HFFc6 (cell line): ENCODE measurements around the gene CSPG5. TPM values are rescaled to one million over a fixed set of nuclear protein-coding genes. Genes with fewer than 3 reads are reported as not detected.

Source experiments
- DNase-seq: peaks from one replicate; pipeline ENCODE4 v3.0.0-alpha.2; 2018
- H3K27ac Mint-ChIP-seq: 2 replicates; pipeline ENCODE4 v1.8.0; 2020; ENCODE audit warnings: mild to moderate bottlenecking, mixed read lengths
- H3K27me3 Mint-ChIP-seq: 2 replicates; pipeline ENCODE4 v1.8.0; 2021; ENCODE audit warnings: mild to moderate bottlenecking, moderate library complexity, mixed read lengths; ENCODE audit not compliant: insufficient read depth
- H3K36me3 Mint-ChIP-seq: 2 replicates; pipeline ENCODE4 v1.8.0; 2021; ENCODE audit warnings: low read depth, mixed read lengths
- H3K4me1 Mint-ChIP-seq: 2 replicates; pipeline ENCODE4 v1.8.0; 2020; ENCODE audit warnings: low read depth, mixed read lengths
- H3K4me3 Mint-ChIP-seq: 2 replicates; pipeline ENCODE4 v1.8.0; 2020; ENCODE audit warnings: mild to moderate bottlenecking, moderate library complexity, mixed read lengths
- H3K9me3 Mint-ChIP-seq: 2 replicates; pipeline ENCODE4 v1.8.0; 2020; ENCODE audit warnings: mild to moderate bottlenecking, mixed read lengths
- total RNA-seq, 6 experiments: library from RNA; stranded (reverse); fragmentation: NEBNext Ultra II Directional; extraction: Animal tissue kit (Norgen Biotek cat#: 25700); gene quantifications; 2 replicates in 1 of 6; 3 replicates in 5 of 6; pipeline ENCODE4 v1.2.3, GENCODE V29; 2021
- TF ChIP-seq, protein P1 (sequence below): fragments of 200-600 bp; sonication (generic); IDR thresholded peaks from 2 replicates; pipeline ENCODE4 v1.5.0; 2021; ENCODE audit warnings: antibody characterized with exemption, mild to moderate bottlenecking

The CSPG5 gene
- total RNA-seq, 6 experiments from 2014 or later, result 0.05 to 0.19 (median 0.11) TPM; not detected in 3

- H3K4me3 Mint-ChIP-seq, result no peak overlapping the region
- H3K27ac Mint-ChIP-seq, result no peak overlapping the region
- TF ChIP-seq, protein P1, sequence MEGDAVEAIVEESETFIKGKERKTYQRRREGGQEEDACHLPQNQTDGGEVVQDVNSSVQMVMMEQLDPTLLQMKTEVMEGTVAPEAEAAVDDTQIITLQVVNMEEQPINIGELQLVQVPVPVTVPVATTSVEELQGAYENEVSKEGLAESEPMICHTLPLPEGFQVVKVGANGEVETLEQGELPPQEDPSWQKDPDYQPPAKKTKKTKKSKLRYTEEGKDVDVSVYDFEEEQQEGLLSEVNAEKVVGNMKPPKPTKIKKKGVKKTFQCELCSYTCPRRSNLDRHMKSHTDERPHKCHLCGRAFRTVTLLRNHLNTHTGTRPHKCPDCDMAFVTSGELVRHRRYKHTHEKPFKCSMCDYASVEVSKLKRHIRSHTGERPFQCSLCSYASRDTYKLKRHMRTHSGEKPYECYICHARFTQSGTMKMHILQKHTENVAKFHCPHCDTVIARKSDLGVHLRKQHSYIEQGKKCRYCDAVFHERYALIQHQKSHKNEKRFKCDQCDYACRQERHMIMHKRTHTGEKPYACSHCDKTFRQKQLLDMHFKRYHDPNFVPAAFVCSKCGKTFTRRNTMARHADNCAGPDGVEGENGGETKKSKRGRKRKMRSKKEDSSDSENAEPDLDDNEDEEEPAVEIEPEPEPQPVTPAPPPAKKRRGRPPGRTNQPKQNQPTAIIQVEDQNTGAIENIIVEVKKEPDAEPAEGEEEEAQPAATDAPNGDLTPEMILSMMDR, result no peak
- H3K27me3 Mint-ChIP-seq, result no peaks in the 10 kb centered on the region; the same call in 1 of the 2 replicates
- H3K4me1 Mint-ChIP-seq, result peaks cover 32% of the 10 kb centered on the region
- DNase-seq, result no peak
- H3K9me3 Mint-ChIP-seq, result no peaks in the 10 kb centered on the region
- H3K36me3 Mint-ChIP-seq, result peaks cover 30% of the 10 kb centered on the region
Measured at GRCh38 chr3:47614788-47615187, 36.1 kb upstream of the CSPG5 start.

- TF ChIP-seq, protein P1, result no peak
- no peak for DNase-seq
- H3K4me3 Mint-ChIP-seq, result no peak overlapping the region
- no peaks in the 10 kb centered on the region for H3K9me3 Mint-ChIP-seq
- peaks cover 30% of the 10 kb centered on the region for H3K36me3 Mint-ChIP-seq
- H3K4me1 Mint-ChIP-seq, result peaks cover 32% of the 10 kb centered on the region
- H3K27me3 Mint-ChIP-seq, result no peaks in the 10 kb centered on the region; the same call in 1 of the 2 replicates
- no peak overlapping the region for H3K27ac Mint-ChIP-seq
Measured at GRCh38 chr3:47613722-47614121, 35.1 kb upstream of the CSPG5 start.

- TF ChIP-seq, protein P1, result no peak
- H3K27ac Mint-ChIP-seq, result no peak overlapping the region
- H3K36me3 Mint-ChIP-seq, result peaks cover 34% of the 10 kb centered on the region
- H3K4me3 Mint-ChIP-seq, result no peak overlapping the region
- no peak for DNase-seq
- no peaks in the 10 kb centered on the region for H3K9me3 Mint-ChIP-seq
- no peaks in the 10 kb centered on the region; the same call in 1 of the 2 replicates for H3K27me3 Mint-ChIP-seq
- H3K4me1 Mint-ChIP-seq, result peaks cover 25% of the 10 kb centered on the region
Measured at GRCh38 chr3:47612879-47613278, 34.2 kb upstream of the CSPG5 start.

DNA sequence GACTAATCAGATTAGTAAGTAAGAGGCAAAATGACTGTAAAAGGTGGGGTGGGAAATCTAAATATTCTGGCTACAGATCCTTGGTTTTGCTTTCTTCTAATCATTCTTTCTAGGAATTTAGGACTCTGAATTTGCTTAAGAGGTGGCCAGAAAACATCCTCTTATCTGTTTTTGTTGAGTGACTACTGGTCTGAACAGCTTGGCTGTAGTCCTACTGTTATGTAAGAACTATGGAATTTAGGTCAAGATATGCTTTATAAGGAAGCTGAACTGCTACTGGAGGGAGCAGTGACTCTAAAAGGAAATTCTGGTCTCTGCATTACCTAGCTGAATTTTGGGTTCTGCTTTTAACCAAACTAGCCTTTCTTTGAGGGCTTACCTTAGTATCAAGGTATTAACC lies 33.5 kb upstream of the CSPG5 start:
- DNase-seq, result peak; percentile 64
- H3K27me3 Mint-ChIP-seq, result no peaks in the 10 kb centered on the region; the same call in 1 of the 2 replicates
- H3K4me3 Mint-ChIP-seq, result no peak overlapping the region
- H3K36me3 Mint-ChIP-seq, result peaks cover 27% of the 10 kb centered on the region
- no peaks in the 10 kb centered on the region for H3K9me3 Mint-ChIP-seq
- H3K27ac Mint-ChIP-seq, result no peak overlapping the region
- TF ChIP-seq, protein P1, result no peak
- peaks cover 18% of the 10 kb centered on the region for H3K4me1 Mint-ChIP-seq

DNA sequence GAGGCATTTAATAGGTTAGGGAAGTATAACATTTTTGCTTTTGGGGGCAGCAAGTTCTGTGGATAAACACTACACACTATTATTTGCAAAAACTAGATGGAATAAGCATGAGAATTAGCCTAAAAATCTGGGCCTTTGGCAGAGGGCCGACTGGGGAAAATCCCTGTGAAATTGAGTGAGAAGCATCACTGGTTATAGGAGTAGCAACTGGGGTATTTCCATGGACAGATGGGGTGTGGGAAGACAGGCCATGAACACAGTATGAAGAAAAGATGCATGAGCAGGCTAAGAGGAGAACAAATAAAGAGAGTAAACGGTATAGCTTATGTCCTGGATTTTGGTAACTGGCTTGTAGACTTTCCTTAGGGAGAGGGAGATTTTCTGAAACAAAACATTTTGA lies 32.9 kb upstream of the CSPG5 start:
- H3K36me3 Mint-ChIP-seq, result peaks cover 25% of the 10 kb centered on the region
- TF ChIP-seq, protein P1, result no peak
- no peak overlapping the region for H3K4me3 Mint-ChIP-seq
- no peaks in the 10 kb centered on the region; the same call in 1 of the 2 replicates for H3K27me3 Mint-ChIP-seq
- H3K9me3 Mint-ChIP-seq, result no peaks in the 10 kb centered on the region
- no peak for DNase-seq
- peaks cover 18% of the 10 kb centered on the region for H3K4me1 Mint-ChIP-seq
- H3K27ac Mint-ChIP-seq, result peak overlapping the region; percentile 2; the same call in 1 of the 2 replicates

- H3K4me1 Mint-ChIP-seq, result peaks cover 26% of the 10 kb centered on the region
- TF ChIP-seq, protein P1, result no peak
- H3K9me3 Mint-ChIP-seq, result no peaks in the 10 kb centered on the region
- peaks cover 25% of the 10 kb centered on the region for H3K36me3 Mint-ChIP-seq
- DNase-seq, result no peak
- no peak overlapping the region for H3K4me3 Mint-ChIP-seq
- no peaks in the 10 kb centered on the region for H3K27me3 Mint-ChIP-seq
- no peak overlapping the region for H3K27ac Mint-ChIP-seq
Measured at GRCh38 chr3:47610583-47610982, 31.9 kb upstream of the CSPG5 start.
